GM19372 (cell line): ENCODE data around the gene GPR141.
A peak's percentile ranks its signal among the peaks of the same experiment; 100 is the strongest.

ENCODE experiments used
- ATAC-seq: cut with Tn5 transposase; IDR thresholded peaks from one replicate; pipeline ENCODE4 v1.9.1; 2021; ENCODE audit warnings: mild to moderate bottlenecking, low read depth, moderate library complexity; ENCODE audit not compliant: unreplicated experiment

GPR141 gene

GRCh38 chr7:37729181-37729580 lies 45.6 kb downstream of the GPR141 start:
- ATAC-seq, result no peak

- no peak for ATAC-seq
Measured at GRCh38 chr7:37730501-37730900, 46.9 kb downstream of the GPR141 start.

- ATAC-seq, result peak; percentile 73
Measured at GRCh38 chr7:37732253-37732652, 48.7 kb downstream of the GPR141 start.

- ATAC-seq, result no peak
Measured at GRCh38 chr7:37732888-37733287, 49.3 kb downstream of the GPR141 start.

- no peak for ATAC-seq
Measured at GRCh38 chr7:37735196-37735595, 51.6 kb downstream of the GPR141 start.

GRCh38 chr7:37738321-37738720 lies 54.8 kb downstream of the GPR141 start:
- no peak for ATAC-seq

- no peak for ATAC-seq
Measured at GRCh38 chr7:37740398-37740797, 56.8 kb downstream of the GPR141 start.

- no peak for ATAC-seq
Measured at GRCh38 chr7:37741776-37742175, 58.2 kb downstream of the GPR141 start.

- ATAC-seq, result no peak
Measured at GRCh38 chr7:37751096-37751495, 67.5 kb downstream of the GPR141 start.

- ATAC-seq, result no peak
Measured at GRCh38 chr7:37753398-37754050, 70.0 kb downstream of the GPR141 start.

GRCh38 chr7:37756797-37757551 lies 73.4 kb downstream of the GPR141 start:
- ATAC-seq, result no peak

- no peak for ATAC-seq
Measured at GRCh38 chr7:37757563-37757962, 74.0 kb downstream of the GPR141 start.

- no peak for ATAC-seq
Measured at GRCh38 chr7:37758501-37759045, 75.0 kb downstream of the GPR141 start.

- no peak for ATAC-seq
Measured at GRCh38 chr7:37759526-37759925, 76.0 kb downstream of the GPR141 start.

GRCh38 chr7:37765421-37765829 lies 81.9 kb downstream of the GPR141 start:
- no peak for ATAC-seq

- peak; percentile 86 for ATAC-seq
Measured at GRCh38 chr7:37765872-37766525, 82.4 kb downstream of the GPR141 start.

GRCh38 chr7:37768611-37769010 lies 85.0 kb downstream of the GPR141 start:
- ATAC-seq, result no peak

- no peak for ATAC-seq
Measured at GRCh38 chr7:37769291-37769690, 85.7 kb downstream of the GPR141 start.

GRCh38 chr7:37769726-37770125 lies 86.2 kb downstream of the GPR141 start:
- ATAC-seq, result no peak

- no peak for ATAC-seq
Measured at GRCh38 chr7:37770838-37771237, 87.3 kb downstream of the GPR141 start.

- ATAC-seq, result no peak
Measured at GRCh38 chr7:37771342-37771741, 87.8 kb downstream of the GPR141 start.
